Daoy (cell line): ENCODE measurements around the gene CFLAR. TPM values are rescaled to one million over a fixed set of nuclear protein-coding genes. Genes with fewer than 3 reads are reported as not detected.
A peak's percentile ranks its signal among the peaks of the same experiment; 100 is the strongest.
"Not testable (repeated sequence)": the region's sequence is repeated elsewhere in the genome, so short reads cannot be mapped to it uniquely, and the experiment has no call there.

Source experiments
- DNase-seq: peaks from one replicate; pipeline ENCODE4 v3.0.0-alpha.2; 2015; ENCODE audit warnings: low read depth
- total RNA-seq: library from RNA; depleted of rRNA; stranded (reverse); fragments of >200 nt; shearing (Covaris generic); gene quantifications from 2 replicates; pipeline ENCODE4 v1.2.3, GENCODE V29; 2014

Gene CFLAR
- total RNA-seq, 1 experiment from 2014 or later, result 26.3 TPM

GRCh38 chr2:201182650-201183364 lies 66.8 kb downstream of the CFLAR start, which contains the start of gene CASP10:
Gene CASP10, plus strand, starts transcription at chr2:201183141. Its CDS starts 2,637 bp downstream, at chr2:201185778.
- peak; percentile 67 for DNase-seq

GRCh38 chr2:201183365-201183727 lies 67.4 kb downstream of the CFLAR start:
- DNase-seq, result no peak

- not testable (repeated sequence) for DNase-seq
Measured at GRCh38 chr2:201183835-201184234, 67.9 kb downstream of the CFLAR start.

- DNase-seq, result not testable (repeated sequence)
Measured at GRCh38 chr2:201184248-201184647, 68.3 kb downstream of the CFLAR start.

- DNase-seq, result no peak
Measured at GRCh38 chr2:201185863-201186262, 69.9 kb downstream of the CFLAR start.

GRCh38 chr2:201186982-201187381 lies 71.0 kb downstream of the CFLAR start:
- no peak for DNase-seq

GRCh38 chr2:201188449-201188848 lies 72.5 kb downstream of the CFLAR start:
- DNase-seq, result no peak

GRCh38 chr2:201191132-201191875 lies 75.3 kb downstream of the CFLAR start:
- DNase-seq, result no peak

- DNase-seq, result no peak
Measured at GRCh38 chr2:201194097-201194496, 78.1 kb downstream of the CFLAR start.

- no peak for DNase-seq
Measured at GRCh38 chr2:201195331-201195730, 79.4 kb downstream of the CFLAR start.

- DNase-seq, result no peak
Measured at GRCh38 chr2:201196003-201196402, 80.0 kb downstream of the CFLAR start.

- no peak for DNase-seq
Measured at GRCh38 chr2:201196803-201197202, 80.8 kb downstream of the CFLAR start.

- no peak for DNase-seq
Measured at GRCh38 chr2:201197781-201198180, 81.8 kb downstream of the CFLAR start.

- no peak for DNase-seq
Measured at GRCh38 chr2:201199847-201200246, 83.9 kb downstream of the CFLAR start.

GRCh38 chr2:201200345-201200744 lies 84.4 kb downstream of the CFLAR start:
- DNase-seq, result no peak

GRCh38 chr2:201201371-201201770 lies 85.4 kb downstream of the CFLAR start:
- no peak for DNase-seq

- no peak for DNase-seq
Measured at GRCh38 chr2:201203916-201204654, 88.1 kb downstream of the CFLAR start.

GRCh38 chr2:201204655-201205514 lies 88.9 kb downstream of the CFLAR start:
- no peak for DNase-seq

GRCh38 chr2:201205515-201205849 lies 89.5 kb downstream of the CFLAR start:
- no peak for DNase-seq

- no peak for DNase-seq
Measured at GRCh38 chr2:201208563-201209252, 92.7 kb downstream of the CFLAR start.

GRCh38 chr2:201215963-201216362 lies 100.0 kb downstream of the CFLAR start:
- DNase-seq, result no peak
